ENCODE measurements around the gene SLC27A3. TPM values are rescaled to one million over a fixed set of nuclear protein-coding genes. Genes with fewer than 3 reads are reported as not detected.

SLC27A3 gene
- total RNA-seq, 2 experiments from 2014 or later, result 3.8 to 4.4 TPM

- no peak overlapping the region for H3K27ac Mint-ChIP-seq
- ChIA-PET CTCF (no interaction called here), POLR2A (no interaction called here)
- H3K9me3 Mint-ChIP-seq, result no peaks in the 10 kb centered on the region
- no peak for TF ChIP-seq CTCF (IDR thresholded peaks at IDR 0.05)
- no peak overlapping the region for H3K27ac ChIP-seq (ENCODE audit: low read depth in 1 of 2, low read length in 2 of 2)
- intact Hi-C loops (cut with DNase I, micrococcal nuclease), result loop anchor here in 1 of 2 experiments (10.0 kb wide), 1 partner anchor 388 kb away; the partner anchor contains the start of gene S100A9
- H3K4me3 ChIP-seq (ENCODE audit: low read length), result no peak overlapping the region
- no peaks in the 10 kb centered on the region for H3K27me3 Mint-ChIP-seq
- DNase-seq, result peak in 2 of 14 experiments; percentile 8 to 13
- H3K4me1 Mint-ChIP-seq (ENCODE audit: low read depth), result no peaks in the 10 kb centered on the region
- no peaks in the 10 kb centered on the region for H3K4me1 ChIP-seq (ENCODE audit: insufficient read depth, low read length)
- peaks cover 74% of the 10 kb centered on the region for H3K36me3 Mint-ChIP-seq (ENCODE audit: low read depth)
- H3K36me3 ChIP-seq (ENCODE audit: insufficient read depth, low read length), result peaks cover 69% of the 10 kb centered on the region
- ATAC-seq (ENCODE audit: poor library complexity), result no peak
- H3K9me3 ChIP-seq (ENCODE audit: control insufficient read depth in 1 of 2, insufficient read depth in 1 of 2, low read length in 2 of 2), result no peaks in the 10 kb centered on the region
- H3K4me3 Mint-ChIP-seq, result no peak overlapping the region
- no peaks in the 10 kb centered on the region for H3K27me3 ChIP-seq (ENCODE audit: control insufficient read depth in 1 of 2, insufficient read depth in 2 of 2, low read length in 2 of 2)
These were observed 32.6 kb upstream of the SLC27A3 start for GRCh38 chr1:153742411-153743142.

GRCh38 chr1:153745417-153745816, 29.8 kb upstream of the SLC27A3 start:
- CTCF ChIA-PET, result no interaction called here
- Histone ChIP-seq H3K9me3 (ENCODE audit: control insufficient read depth in 1 of 2, insufficient read depth in 1 of 2, low read length in 2 of 2) (no peaks in the 10 kb centered on the region), H3K36me3 (ENCODE audit: insufficient read depth, low read length) (peaks cover 90% of the 10 kb centered on the region), H3K27me3 (ENCODE audit: control insufficient read depth in 1 of 2, insufficient read depth in 2 of 2, low read length in 2 of 2) (no peaks in the 10 kb centered on the region), H3K27ac (ENCODE audit: low read depth in 1 of 2, low read length in 2 of 2) (no peak overlapping the region), H3K4me1 (ENCODE audit: insufficient read depth, low read length) (no peaks in the 10 kb centered on the region), H3K4me3 (ENCODE audit: low read length) (no peak overlapping the region)
- peaks cover 6% of the 10 kb centered on the region for H3K4me1 Mint-ChIP-seq (ENCODE audit: low read depth)
- H3K9me3 Mint-ChIP-seq, result no peaks in the 10 kb centered on the region
- TF ChIP-seq CTCF (IDR thresholded peaks at IDR 0.05), result no peak
- no peaks in the 10 kb centered on the region for H3K27me3 Mint-ChIP-seq
- no peak for ATAC-seq (ENCODE audit: poor library complexity)
- intact Hi-C loops (cut with DNase I, micrococcal nuclease), result loop anchor here in 1 of 2 experiments (10.0 kb wide), 1 partner anchor 391 kb away; the partner anchor contains the start of gene S100A9
- peaks cover 93% of the 10 kb centered on the region for H3K36me3 Mint-ChIP-seq (ENCODE audit: low read depth)
- DNase-seq, result no peak
- POLR2A ChIA-PET, result interaction anchor here (0.7 kb wide), 1 partner anchor 39 kb away, joined by 4 read pairs; no protein-coding TSS in a partner anchor
- no peak overlapping the region for H3K27ac Mint-ChIP-seq
- no peak overlapping the region for H3K4me3 Mint-ChIP-seq

- DNase-seq (no peak), ATAC-seq (ENCODE audit: poor library complexity) (no peak)
- CTCF ChIA-PET, result no interaction called here
- H3K9me3 Mint-ChIP-seq, result no peaks in the 10 kb centered on the region
- no peak overlapping the region for H3K4me3 Mint-ChIP-seq
- H3K27ac ChIP-seq (ENCODE audit: low read depth in 1 of 2, low read length in 2 of 2), result no peak overlapping the region
- H3K4me1 Mint-ChIP-seq (ENCODE audit: low read depth), result peaks cover 6% of the 10 kb centered on the region
- no peaks in the 10 kb centered on the region for H3K4me1 ChIP-seq (ENCODE audit: insufficient read depth, low read length)
- no peaks in the 10 kb centered on the region for H3K9me3 ChIP-seq (ENCODE audit: control insufficient read depth in 1 of 2, insufficient read depth in 1 of 2, low read length in 2 of 2)
- H3K4me3 ChIP-seq (ENCODE audit: low read length), result no peak overlapping the region
- intact Hi-C loops (cut with DNase I, micrococcal nuclease), result loop anchor here in 1 of 2 experiments (10.0 kb wide), 1 partner anchor 391 kb away; the partner anchor contains the start of gene S100A9
- POLR2A ChIA-PET, result interaction anchor here (0.7 kb wide), 1 partner anchor 40 kb away, joined by 4 read pairs; no protein-coding TSS in a partner anchor
- no peak for TF ChIP-seq CTCF (IDR thresholded peaks at IDR 0.05)
- peaks cover 90% of the 10 kb centered on the region for H3K36me3 ChIP-seq (ENCODE audit: insufficient read depth, low read length)
- H3K27ac Mint-ChIP-seq, result no peak overlapping the region
- H3K27me3 Mint-ChIP-seq, result no peaks in the 10 kb centered on the region
- H3K36me3 Mint-ChIP-seq (ENCODE audit: low read depth), result peaks cover 93% of the 10 kb centered on the region
- no peaks in the 10 kb centered on the region for H3K27me3 ChIP-seq (ENCODE audit: control insufficient read depth in 1 of 2, insufficient read depth in 2 of 2, low read length in 2 of 2)
These were observed 29.0 kb upstream of the SLC27A3 start for GRCh38 chr1:153746174-153746573.
